A549 (cell line): ENCODE data around the gene SSC5D. TPM values are rescaled to one million over a fixed set of nuclear protein-coding genes. Genes with fewer than 3 reads are reported as not detected.
A peak's percentile ranks its signal among the peaks of the same experiment; 100 is the strongest.
"Not testable (repeated sequence)": the region's sequence is repeated elsewhere in the genome, so short reads cannot be mapped to it uniquely, and the experiment has no call there.

Experiments used
- ATAC-seq, 2 experiments: fragments of 200-7000 bp in 1 of 2; fragments of >200 bp in 1 of 2; cut with Nextera tagmentation in 1 of 2; cut with Tn5 transposase in 1 of 2; 3 replicates each; pipeline versions ENCODE4 v1.8.0 to v1.9.1; 2018 to 2020; ENCODE audit warnings: mild to moderate bottlenecking in 1 of 2, moderate library complexity in 1 of 2
- CTCF ChIA-PET: fragments of 300-600 bp; sonication (Branson Sonifier 250); formaldehyde crosslinking; extraction: SDS; loops from one replicate; lab custom pipeline; 2021; ENCODE audit warnings: antibody characterized with exemption, inconsistent platforms; lab: Yijun Ruan, JAX
- POLR2A ChIA-PET: fragments of 350-600 bp; formaldehyde crosslinking; extraction: SDS; loops from one replicate; lab custom pipeline; 2021; ENCODE audit warnings: antibody characterized with exemption, inconsistent platforms; lab: Yijun Ruan, JAX
- DNase-seq, 2 experiments: peaks; one replicate each; pipeline versions ENCODE4 v3.0.0 to v3.0.0-alpha.2; 2011 to 2016; ENCODE audit warnings: low read depth in 1 of 2, low spot score in 1 of 2
- FAIRE-seq: peaks from 2 replicates; lab custom pipeline; 2011; peaks lifted over from hg19 to GRCh38; lab: Jason Lieb, UNC
- H3K27ac ChIP-seq, 2 experiments: fragments of >200 bp; sonication (Bioruptor Twin); formaldehyde crosslinking; 3 replicates each; pipeline ENCODE4 v1.5.1; 2016 to 2017
- H3K4me1 ChIP-seq: fragments of >200 bp; sonication (Bioruptor Twin); formaldehyde crosslinking; 3 replicates; pipeline ENCODE4 v1.6.1; 2016
- H3K4me2 ChIP-seq: fragments of >200 bp; sonication (Bioruptor Twin); formaldehyde crosslinking; 3 replicates; pipeline ENCODE4 v1.6.1; 2016
- H3K4me3 ChIP-seq: fragments of >200 bp; sonication (Bioruptor Twin); formaldehyde crosslinking; 3 replicates; pipeline ENCODE4 v1.5.1; 2016
- H3K9me3 ChIP-seq: fragments of >200 bp; sonication (Bioruptor Twin); formaldehyde crosslinking; 3 replicates; pipeline ENCODE4 v1.6.1; 2016
- ATOH8 ChIP-seq: fragments of 250-450 bp; sonication (Bioruptor Pico); IDR thresholded peaks from 2 replicates; pipeline ENCODE4 v1.5.0; 2020; ENCODE audit warnings: low read depth, mild to moderate bottlenecking, moderate library complexity
- BHLHE40 ChIP-seq: IDR thresholded peaks from 2 replicates; pipeline ENCODE4 v1.6.1; 2012; ENCODE audit warnings: low read depth, low read length, inconsistent platforms
- CHD4 ChIP-seq: fragments of 200-600 bp; sonication (generic); IDR thresholded peaks from 2 replicates; pipeline ENCODE4 v1.6.1; 2016; ENCODE audit warnings: antibody characterized with exemption, mild to moderate bottlenecking, borderline replicate concordance
- EHF ChIP-seq: fragments of 250-450 bp; sonication (Bioruptor Pico); IDR thresholded peaks from 2 replicates; pipeline ENCODE4 v1.5.0; 2020; ENCODE audit warnings: mild to moderate bottlenecking
- FOSL2 ChIP-seq, 2 experiments: fragments of 450-650 bp in 1 of 2; fragments of >200 bp in 1 of 2; sonication (Bioruptor Twin) in 1 of 2; formaldehyde crosslinking; IDR thresholded peaks; 2 replicates each; pipeline versions ENCODE4 v1.5.0 to v1.6.1; 2016 to 2020; ENCODE audit warnings: mild to moderate bottlenecking in 1 of 2, moderate library complexity in 1 of 2
- HES2 ChIP-seq: fragments of >200 bp; sonication (Bioruptor Twin); formaldehyde crosslinking; IDR thresholded peaks from 2 replicates; pipeline ENCODE4 v1.6.1; 2016
- HOXB5 ChIP-seq: fragments of 250-450 bp; sonication (Bioruptor Pico); IDR thresholded peaks from 2 replicates; pipeline ENCODE4 v1.5.0; 2020; ENCODE audit warnings: mild to moderate bottlenecking, moderate library complexity
- JUNB ChIP-seq: fragments of >200 bp; sonication (Bioruptor Twin); formaldehyde crosslinking; IDR thresholded peaks from 2 replicates; pipeline ENCODE4 v1.6.1; 2016
- NFE2L2 ChIP-seq: fragments of 150-350 bp; conservative IDR thresholded peaks from 2 replicates; pipeline ENCODE4 v1.6.1; 2014; ENCODE audit warnings: low read length
- NPAS2 ChIP-seq: fragments of 250-450 bp; sonication (Bioruptor Pico); IDR thresholded peaks from 2 replicates; pipeline ENCODE4 v1.8.0; 2022; ENCODE audit warnings: mild to moderate bottlenecking, moderate library complexity, borderline replicate concordance
- POLR2A ChIP-seq: IDR thresholded peaks from 2 replicates; pipeline ENCODE4 v1.6.1; 2012; ENCODE audit warnings: mild to moderate bottlenecking, low read length
- RFX5 ChIP-seq: fragments of 450-650 bp; IDR thresholded peaks from 2 replicates; pipeline ENCODE4 v1.7.1; 2014; ENCODE audit warnings: antibody characterized with exemption, mild to moderate bottlenecking, moderate library complexity
- SREBF2 ChIP-seq: fragments of 450-650 bp; IDR thresholded peaks from 2 replicates; pipeline ENCODE4 v1.6.1; 2014; ENCODE audit warnings: mild to moderate bottlenecking, moderate library complexity
- TP53 ChIP-seq: fragments of 250-450 bp; sonication (Bioruptor Pico); IDR thresholded peaks from 2 replicates; pipeline ENCODE4 v1.5.0; 2021; ENCODE audit warnings: mild to moderate bottlenecking, moderate library complexity
- ZC3H11A ChIP-seq: fragments of 450-650 bp; IDR thresholded peaks from 2 replicates; pipeline ENCODE4 v1.6.1; 2014; ENCODE audit warnings: antibody characterized with exemption, mild to moderate bottlenecking
- ZFP36 ChIP-seq: fragments of 450-650 bp; IDR thresholded peaks from 2 replicates; pipeline ENCODE4 v1.6.1; 2014; ENCODE audit warnings: borderline replicate concordance; ENCODE audit not compliant: partially characterized antibody
- WGBS: methylation state at CpG from one replicate; pipeline ENCODE4 v1.1.6; 2017; ENCODE audit errors: missing lambda C conversion rate; 5-methylcytosine and 5-hydroxymethylcytosine counted together
- polyA plus RNA-seq, 4 experiments: library from polyadenylated mRNA; depleted of rRNA in 3 of 4; stranded (reverse); fragments of >200 nt; fragmentation: RNase III in 1 of 4; extraction: RNeasy Plus Mini Kit Qiagen cat#74134 plus additional on column Dnase treatment in 1 of 4; gene quantifications; 2 replicates in 3 of 4; 3 replicates in 1 of 4; pipeline ENCODE4 v1.2.3, GENCODE V29; 2011 to 2017

The SSC5D gene
- polyA plus RNA-seq, 2 of the 4 experiments (the other 2 are of a cell fraction), result 0.22 to 1.5 TPM

GRCh38 chr19:55529636-55530234, 41.5 kb downstream of the SSC5D start (continued):
- TF ChIP-seq HES2 (no peak), EHF (CRISPR knock-in tag) (no peak), ZC3H11A (no peak)

GRCh38 chr19:55530996-55531395, 42.8 kb downstream of the SSC5D start:
- Histone ChIP-seq H3K4me2 (no peak overlapping the region), H3K4me1 (peaks cover 40% of the 10 kb centered on the region), H3K27ac (peak overlapping the region in 1 of 2 experiments; percentile 15; a peak in 1 of 6 replicates), H3K4me3 (no peak overlapping the region), H3K9me3 (no peaks in the 10 kb centered on the region)
- TF ChIP-seq SREBF2, result no peak
- no peak for ATAC-seq
- POLR2A ChIA-PET, result no interaction called here
- CTCF ChIA-PET, result interaction anchor here (0.8 to 2.1 kb wide), 4 partner anchors 16 to 123 kb away, joined by 3 to 13 read pairs (median 6); partner anchors contain the start of gene ZNF865
- FAIRE-seq, result no peak
- 98% methylated on average over 20 of the region's 26 CpGs for WGBS
- no peak for DNase-seq

GRCh38 chr19:55534280-55534679, 46.0 kb downstream of the SSC5D start:
- DNase-seq, H3K9me3 ChIP-seq, H3K27ac ChIP-seq, ATAC-seq, POLR2A ChIA-PET, FAIRE-seq, H3K4me3 ChIP-seq, H3K4me2 ChIP-seq: not testable (repeated sequence)
- CTCF ChIA-PET, result interaction anchor here (0.6 to 1.7 kb wide), 6 partner anchors 10 to 71 kb away, joined by 3 to 9 read pairs (median 4); partner anchors contain the start of gene ZNF865
- WGBS, result 93% methylated on average over 7 of the region's 7 CpGs
- H3K4me1 ChIP-seq, result peaks cover 31% of the 10 kb centered on the region

- H3K4me2 ChIP-seq, result no peak overlapping the region
- H3K27ac ChIP-seq, result peak overlapping the region in 1 of 2 experiments; percentile 80; a peak in 3 of 6 replicates
- ChIA-PET CTCF (interaction anchor here (0.9 to 2.4 kb wide), 11 partner anchors 9 to 70 kb away, joined by 3 to 17 read pairs (median 5); partner anchors contain the start of gene ZNF865), POLR2A (no interaction called here)
- no peak for DNase-seq
- no peak for TF ChIP-seq NFE2L2
- TF ChIP-seq ATOH8 (CRISPR knock-in tag), result no peak
- no peak for TF ChIP-seq BHLHE40
- no peak for TF ChIP-seq TP53 (CRISPR knock-in tag)
- no peak for TF ChIP-seq RFX5
- H3K9me3 ChIP-seq, result no peaks in the 10 kb centered on the region
- H3K4me3 ChIP-seq, result no peak overlapping the region
- no peak for FAIRE-seq
- WGBS, result 81% methylated on average over 12 of the region's 12 CpGs
- peak; percentile 36 to 44; a peak in 4 of 6 replicates for ATAC-seq
- H3K4me1 ChIP-seq, result peaks cover 30% of the 10 kb centered on the region
Observed at GRCh38 chr19:55535173-55535964, 47.1 kb downstream of the SSC5D start.

GRCh38 chr19:55535965-55536350, 47.7 kb downstream of the SSC5D start:
- ChIA-PET CTCF (interaction anchor here (0.9 to 2.4 kb wide), 10 partner anchors 10 to 70 kb away, joined by 3 to 17 read pairs (median 5); partner anchors contain the start of gene ZNF865), POLR2A (no interaction called here)
- H3K4me3 ChIP-seq, result no peak overlapping the region
- ATAC-seq, result peak; percentile 9 to 23; a peak in 3 of 6 replicates
- peak overlapping the region; percentile 35 for H3K4me2 ChIP-seq
- WGBS, result 93% methylated on average over 22 of the region's 22 CpGs
- TF ChIP-seq NPAS2 (no peak), ZFP36 (no peak), FOSL2 (IDR thresholded peaks at IDR 0.05) (no peak), FOSL2 (CRISPR knock-in tag; IDR thresholded peaks at IDR 0.05) (no peak), HOXB5 (CRISPR knock-in tag) (no peak), HES2 (no peak), POLR2A (no peak), JUNB (no peak), CHD4 (no peak)
- TF ChIP-seq, all 56 proteins: peak for 0
- Histone ChIP-seq H3K9me3 (no peaks in the 10 kb centered on the region), H3K27ac (peak overlapping the region; percentile 68 to 80; a peak in 4 of 6 replicates), H3K4me1 (peaks cover 30% of the 10 kb centered on the region)
- DNase-seq (no peak), FAIRE-seq (no peak)
